Endothelial cell (in vitro differentiated cells): ENCODE results near the gene CACNA1H. TPM values are rescaled to one million over a fixed set of nuclear protein-coding genes. Genes with fewer than 3 reads are reported as not detected.
"Not testable (repeated sequence)": the region's sequence is repeated elsewhere in the genome, so short reads cannot be mapped to it uniquely, and the experiment has no call there.

Experiments
- DNase-seq: peaks from one replicate; pipeline ENCODE4 v3.0.0; 2021; ENCODE audit warnings: low spot score
- H3K27ac Mint-ChIP-seq: one replicate; pipeline ENCODE4 v1.8.0; 2021; ENCODE audit warnings: mixed read lengths, inconsistent platforms; ENCODE audit not compliant: unreplicated experiment
- H3K27me3 Mint-ChIP-seq: one replicate; pipeline ENCODE4 v1.8.0; 2021; ENCODE audit warnings: mild to moderate bottlenecking, moderate library complexity, mixed read lengths, inconsistent platforms; ENCODE audit not compliant: unreplicated experiment
- H3K36me3 Mint-ChIP-seq: one replicate; pipeline ENCODE4 v1.8.0; 2021; ENCODE audit warnings: mild to moderate bottlenecking, low read depth, mixed read lengths, inconsistent platforms; ENCODE audit not compliant: unreplicated experiment
- H3K4me1 Mint-ChIP-seq: one replicate; pipeline ENCODE4 v1.8.0; 2021; ENCODE audit warnings: mild to moderate bottlenecking, mixed read lengths, inconsistent platforms; ENCODE audit not compliant: unreplicated experiment
- H3K4me3 Mint-ChIP-seq: one replicate; pipeline ENCODE4 v1.8.0; 2021; ENCODE audit warnings: mild to moderate bottlenecking, mixed read lengths, inconsistent platforms; ENCODE audit not compliant: unreplicated experiment
- H3K9me3 Mint-ChIP-seq: one replicate; pipeline ENCODE4 v1.8.0; 2021; ENCODE audit warnings: mixed read lengths, inconsistent platforms; ENCODE audit not compliant: unreplicated experiment
- CTCF ChIP-seq: fragments of 200-600 bp; sonication (generic); IDR thresholded peaks from one replicate; pipeline ENCODE4 v1.5.0; 2021; ENCODE audit warnings: antibody characterized with exemption; ENCODE audit not compliant: unreplicated experiment
- total RNA-seq: library from RNA; stranded (reverse); fragmentation: NEBNext Ultra II Directional; extraction: Animal tissue kit (Norgen Biotek cat#: 25700); gene quantifications from one replicate; pipeline ENCODE4 v1.2.1, GENCODE V29; 2021; ENCODE audit not compliant: unreplicated experiment

Gene CACNA1H
- total RNA-seq, 1 donor from 2014 or later = 3.4 TPM

- peaks cover 5% of the 10 kb centered on the region for H3K36me3 Mint-ChIP-seq
- no peak for DNase-seq
- peak overlapping the region; percentile 64 for H3K27ac Mint-ChIP-seq
- H3K4me3 Mint-ChIP-seq = peak overlapping the region; percentile 76
- no peak for TF ChIP-seq CTCF
- no peaks in the 10 kb centered on the region for H3K9me3 Mint-ChIP-seq
- H3K4me1 Mint-ChIP-seq = peaks cover 5% of the 10 kb centered on the region
- H3K27me3 Mint-ChIP-seq = peaks cover 7% of the 10 kb centered on the region
Measured at GRCh38 chr16:1237990-1238389, 85.1 kb downstream of the CACNA1H start.

GRCh38 chr16:1238909-1239308 is 86.0 kb downstream of the CACNA1H start:
- DNase-seq, H3K4me1 Mint-ChIP-seq, H3K27me3 Mint-ChIP-seq, H3K4me3 Mint-ChIP-seq, H3K36me3 Mint-ChIP-seq, H3K9me3 Mint-ChIP-seq: not testable (repeated sequence)
- H3K27ac Mint-ChIP-seq = peak overlapping the region; percentile 2

GRCh38 chr16:1239575-1239974 is 86.7 kb downstream of the CACNA1H start:
- H3K36me3 Mint-ChIP-seq, H3K27me3 Mint-ChIP-seq, DNase-seq, H3K4me3 Mint-ChIP-seq, H3K9me3 Mint-ChIP-seq, H3K27ac Mint-ChIP-seq, H3K4me1 Mint-ChIP-seq: not testable (repeated sequence)

- not testable (repeated sequence) for DNase-seq, H3K4me3 Mint-ChIP-seq, H3K4me1 Mint-ChIP-seq, H3K36me3 Mint-ChIP-seq, H3K27ac Mint-ChIP-seq, H3K9me3 Mint-ChIP-seq, H3K27me3 Mint-ChIP-seq
Measured at GRCh38 chr16:1240436-1240835, 87.5 kb downstream of the CACNA1H start, which contains the start of gene TPSAB1. Gene TPSAB1 (plus strand): TSS chr16:1240705. CDS start chr16:1240939, 234 bp downstream.

- not testable (repeated sequence) for H3K4me1 Mint-ChIP-seq, H3K9me3 Mint-ChIP-seq, H3K27me3 Mint-ChIP-seq, H3K4me3 Mint-ChIP-seq, H3K36me3 Mint-ChIP-seq, H3K27ac Mint-ChIP-seq, DNase-seq
Measured at GRCh38 chr16:1241081-1241480, 88.2 kb downstream of the CACNA1H start.

GRCh38 chr16:1243363-1243762 is 90.5 kb downstream of the CACNA1H start:
- not testable (repeated sequence) for H3K36me3 Mint-ChIP-seq, H3K27me3 Mint-ChIP-seq, H3K9me3 Mint-ChIP-seq, H3K4me1 Mint-ChIP-seq, H3K4me3 Mint-ChIP-seq, H3K27ac Mint-ChIP-seq
- peak; percentile 2 for DNase-seq

- H3K9me3 Mint-ChIP-seq, H3K27me3 Mint-ChIP-seq, H3K4me3 Mint-ChIP-seq, DNase-seq, H3K27ac Mint-ChIP-seq, H3K36me3 Mint-ChIP-seq, H3K4me1 Mint-ChIP-seq: not testable (repeated sequence)
Measured at GRCh38 chr16:1243907-1244850, 91.3 kb downstream of the CACNA1H start.

GRCh38 chr16:1244881-1245280 is 92.0 kb downstream of the CACNA1H start:
- TF ChIP-seq CTCF = no peak
- no peak overlapping the region for H3K4me3 Mint-ChIP-seq
- no peaks in the 10 kb centered on the region for H3K36me3 Mint-ChIP-seq
- no peaks in the 10 kb centered on the region for H3K9me3 Mint-ChIP-seq
- peaks cover 5% of the 10 kb centered on the region for H3K27me3 Mint-ChIP-seq
- H3K4me1 Mint-ChIP-seq = peaks cover 3% of the 10 kb centered on the region
- no peak for DNase-seq
- H3K27ac Mint-ChIP-seq = no peak overlapping the region
